GM21423 (cell line): Measurements from ENCODE around the gene SIAH3.

Experiments
- ATAC-seq: cut with Tn5 transposase; IDR thresholded peaks from one replicate; pipeline ENCODE4 v1.9.1; 2021; ENCODE audit warnings: mild to moderate bottlenecking, moderate library complexity; ENCODE audit not compliant: unreplicated experiment

SIAH3 gene

DNA sequence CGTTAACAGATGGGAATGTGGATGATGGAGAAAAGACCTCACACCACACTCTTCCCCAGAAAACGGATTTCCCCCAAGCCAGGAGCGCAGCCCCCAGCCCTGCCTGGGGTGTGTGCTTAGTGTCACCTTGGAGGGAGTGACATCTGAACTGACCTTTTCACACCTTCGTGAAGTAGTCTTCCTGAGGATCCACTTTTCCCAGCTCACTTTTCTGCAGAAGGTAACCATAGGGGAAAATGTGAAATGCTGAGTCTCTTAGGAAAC is 26.2 kb downstream of the SIAH3 start:
- ATAC-seq: no peak

- ATAC-seq: no peak
Measured at GRCh38 chr13:45823583-45823982, 28.0 kb downstream of the SIAH3 start.

DNA sequence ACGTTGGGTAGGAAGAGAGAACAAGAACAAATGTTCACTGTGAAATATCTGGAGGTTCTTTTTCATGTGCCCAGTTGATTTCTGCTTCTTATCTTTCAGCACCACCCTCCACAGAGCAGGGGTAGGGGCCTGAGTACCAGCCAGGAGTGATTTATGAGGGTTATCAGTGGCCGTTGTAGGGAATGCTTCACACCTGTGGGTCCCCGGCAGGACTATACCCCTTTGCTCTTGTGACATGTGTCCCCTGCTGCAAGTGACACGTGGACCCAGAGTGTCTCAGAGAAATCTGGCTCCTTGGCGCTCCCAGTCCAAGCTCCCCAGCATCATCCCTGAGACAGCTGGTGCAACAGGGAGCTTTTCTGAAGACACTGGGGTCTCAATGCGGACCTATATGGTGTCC is 29.7 kb downstream of the SIAH3 start:
- no peak for ATAC-seq

DNA sequence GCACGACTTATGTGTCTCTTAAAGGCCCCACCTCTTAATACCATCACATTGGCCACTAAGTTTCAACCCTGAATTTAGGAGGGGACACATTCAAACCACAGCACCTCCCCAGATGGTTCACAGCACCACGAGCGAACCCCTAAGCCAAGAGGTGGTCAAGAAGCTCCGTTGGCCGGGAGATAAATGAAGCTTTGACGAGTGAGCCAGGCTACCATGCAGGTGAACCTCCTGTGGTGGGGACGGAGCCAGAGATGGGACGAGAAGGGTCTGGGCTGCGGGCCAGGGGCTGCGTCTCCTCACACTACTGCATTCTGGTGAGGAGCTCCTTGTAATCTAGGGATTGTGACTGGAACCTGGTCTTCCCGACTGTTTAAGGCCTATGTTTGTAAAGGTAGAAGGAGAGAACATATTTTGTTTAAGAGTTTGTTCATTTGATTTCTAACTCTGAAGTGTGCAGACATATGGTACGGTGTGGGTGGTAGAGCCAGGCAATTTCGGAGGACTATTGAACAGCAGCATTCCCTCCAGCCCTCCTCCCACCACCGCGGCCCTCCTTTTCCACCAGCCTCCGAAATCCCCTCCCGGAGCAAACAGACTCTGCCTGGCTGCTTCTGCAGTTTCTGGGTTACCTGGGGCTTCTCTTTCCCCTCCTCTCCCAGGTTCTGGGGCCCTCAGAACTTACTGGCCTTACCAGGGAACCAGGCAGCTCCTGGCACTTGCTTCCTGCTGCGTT is 31.3 kb downstream of the SIAH3 start:
- ATAC-seq: no peak

DNA sequence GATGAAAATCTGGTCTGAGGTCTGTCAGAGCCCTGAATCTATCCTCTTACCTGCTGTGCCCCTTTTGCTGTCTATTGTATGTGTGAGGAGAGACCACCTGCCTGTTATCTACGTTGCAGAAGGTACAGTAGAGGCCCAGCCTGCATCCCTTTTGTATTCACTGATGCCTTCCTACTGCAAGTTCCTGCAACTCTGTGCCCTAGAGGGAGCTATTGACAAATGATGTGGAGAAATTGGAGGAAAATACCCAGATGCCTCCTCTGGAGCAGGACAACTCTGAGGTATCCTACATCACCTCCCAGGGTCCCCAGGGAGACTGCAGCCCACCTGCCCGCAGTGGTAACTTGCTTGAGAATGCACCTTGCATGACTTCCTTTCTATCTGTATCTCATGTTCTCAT is 33.7 kb downstream of the SIAH3 start:
- no peak for ATAC-seq

GRCh38 chr13:45816427-45816826 is 35.1 kb downstream of the SIAH3 start:
- no peak for ATAC-seq

GRCh38 chr13:45812695-45813372 is 38.7 kb downstream of the SIAH3 start:
- no peak for ATAC-seq

GRCh38 chr13:45811891-45812694 is 39.5 kb downstream of the SIAH3 start:
- ATAC-seq: no peak

DNA sequence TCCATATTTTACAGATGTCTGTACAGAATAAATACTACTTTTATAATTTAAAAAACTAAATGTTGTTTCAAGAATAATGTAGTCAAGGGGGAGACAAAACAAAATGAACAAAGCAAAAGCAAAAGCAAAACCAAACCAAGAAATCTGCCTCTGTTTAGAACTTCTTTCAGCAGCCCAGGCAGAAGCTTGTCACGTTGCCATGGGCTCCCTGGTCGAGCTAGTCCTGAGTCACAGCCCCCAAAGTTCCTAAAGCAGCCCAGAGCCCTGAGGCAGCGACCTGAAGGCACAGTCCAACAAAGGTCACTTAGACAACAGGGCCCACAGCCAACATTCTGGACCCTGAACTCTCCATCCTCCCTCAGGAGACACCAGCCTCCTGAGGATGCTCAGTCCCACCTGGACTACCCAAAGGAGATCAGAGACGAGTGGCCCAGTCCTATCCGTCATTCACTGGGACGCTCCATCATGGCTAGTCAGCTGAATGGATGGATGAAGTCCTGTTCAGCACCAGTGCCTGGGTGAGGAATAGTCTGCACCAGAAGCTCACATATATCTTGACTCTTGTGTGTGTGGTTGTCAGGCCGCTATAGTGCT is 41.7 kb downstream of the SIAH3 start:
- ATAC-seq: no peak

DNA sequence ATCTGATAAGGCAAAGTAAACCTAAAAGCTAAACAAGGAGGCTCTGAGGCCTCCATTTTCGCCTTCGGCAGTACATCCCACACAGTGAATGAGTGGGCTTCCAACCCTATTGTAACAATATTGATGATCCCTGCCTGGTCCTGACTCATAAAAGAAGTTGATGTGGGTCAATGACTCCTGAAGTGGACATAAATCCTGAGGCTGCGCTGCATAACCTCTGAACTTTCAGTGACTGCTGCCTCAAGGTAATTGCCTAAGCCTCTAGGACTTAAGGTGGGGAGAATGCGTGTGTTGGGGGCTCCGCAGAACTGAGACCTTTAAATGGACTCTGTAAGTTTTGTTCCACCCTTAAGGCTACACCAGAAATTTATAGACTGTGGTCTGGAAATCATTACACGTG is 42.6 kb downstream of the SIAH3 start:
- ATAC-seq: no peak

DNA sequence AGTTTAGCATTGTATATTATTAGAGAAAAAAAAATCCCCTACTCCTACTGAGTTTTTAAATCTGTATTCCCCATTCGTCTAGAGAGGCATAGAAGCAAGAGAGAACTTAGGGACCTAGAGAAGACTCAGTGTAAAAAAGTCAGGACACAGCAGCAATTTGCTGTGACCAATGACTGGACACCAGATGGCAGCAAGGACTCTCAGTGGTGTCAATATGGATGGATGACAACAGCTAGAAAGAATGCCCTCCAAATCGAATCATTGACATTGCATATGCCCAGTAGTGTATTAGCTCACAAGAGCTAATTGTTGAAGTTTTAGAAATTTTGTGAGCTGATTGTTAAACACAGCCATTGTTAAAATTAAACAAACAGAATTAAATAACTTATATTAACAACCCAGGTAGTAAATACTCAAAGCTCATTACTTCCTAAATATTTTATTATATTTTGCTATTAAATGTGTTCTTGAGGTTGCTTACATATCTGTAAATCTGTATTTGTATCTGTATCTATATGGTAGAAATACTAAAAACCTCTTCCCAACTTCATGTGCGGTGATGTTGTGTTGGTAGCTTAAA is 43.9 kb downstream of the SIAH3 start:
- ATAC-seq: no peak

DNA sequence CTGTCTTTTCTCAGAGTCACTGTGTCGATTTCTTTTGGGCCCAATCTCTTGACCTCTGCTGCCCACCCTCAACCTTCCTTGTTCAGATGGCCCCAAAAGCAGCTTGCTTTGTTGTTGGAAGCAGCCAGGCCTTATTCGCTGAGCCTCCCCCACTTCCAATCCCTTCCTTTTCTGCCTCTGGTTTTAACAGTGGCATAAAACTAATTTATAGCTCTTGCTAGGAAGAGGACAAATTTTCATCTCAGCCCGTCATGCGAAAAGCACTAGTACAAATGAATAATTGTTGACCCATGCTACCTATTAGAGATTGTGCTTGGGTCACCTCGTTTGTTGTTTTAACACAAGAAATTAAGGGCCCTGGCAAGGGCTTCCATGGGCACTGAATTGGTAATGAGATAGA is 51.1 kb downstream of the SIAH3 start:
- ATAC-seq: no peak

DNA sequence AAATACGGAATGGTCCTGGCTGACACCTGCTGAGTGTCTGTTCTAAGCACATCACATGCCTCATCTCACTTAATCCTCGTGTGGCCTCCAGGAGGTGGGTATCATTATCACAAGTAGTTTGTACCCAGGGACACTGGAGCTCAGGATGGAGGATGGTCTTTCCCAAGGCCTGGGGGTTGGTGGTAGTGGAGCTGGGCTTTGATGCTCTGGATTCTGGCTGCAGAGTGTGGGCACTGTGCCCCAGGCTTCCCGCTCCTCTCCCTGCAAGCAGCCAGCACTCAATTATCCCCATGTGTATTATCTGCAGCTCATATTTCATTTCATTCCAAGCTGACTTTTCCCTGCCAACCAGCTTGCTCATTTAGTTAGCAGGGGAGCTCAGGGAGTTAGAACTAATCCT is 52.1 kb downstream of the SIAH3 start:
- ATAC-seq: no peak

DNA sequence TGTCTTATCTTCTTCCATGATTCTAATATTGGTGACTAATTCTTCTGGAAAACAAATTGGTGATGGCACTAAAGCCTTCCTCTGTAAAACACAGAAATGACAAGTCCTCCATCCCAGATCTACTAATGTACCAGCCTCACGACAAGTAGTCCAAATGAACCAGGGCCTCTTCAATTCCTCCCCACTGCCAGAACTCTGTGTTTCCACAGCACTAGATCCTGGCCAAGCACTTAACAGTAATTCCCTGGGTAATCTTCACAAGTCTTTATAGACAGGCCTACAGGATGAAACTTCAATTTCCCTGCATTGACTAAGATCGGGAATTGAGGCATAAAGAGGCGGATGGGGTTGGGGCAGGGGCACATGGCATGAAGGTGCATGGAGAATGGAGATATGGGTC is 52.7 kb downstream of the SIAH3 start:
- no peak for ATAC-seq

GRCh38 chr13:45796426-45797235 is 54.9 kb downstream of the SIAH3 start:
- no peak for ATAC-seq

DNA sequence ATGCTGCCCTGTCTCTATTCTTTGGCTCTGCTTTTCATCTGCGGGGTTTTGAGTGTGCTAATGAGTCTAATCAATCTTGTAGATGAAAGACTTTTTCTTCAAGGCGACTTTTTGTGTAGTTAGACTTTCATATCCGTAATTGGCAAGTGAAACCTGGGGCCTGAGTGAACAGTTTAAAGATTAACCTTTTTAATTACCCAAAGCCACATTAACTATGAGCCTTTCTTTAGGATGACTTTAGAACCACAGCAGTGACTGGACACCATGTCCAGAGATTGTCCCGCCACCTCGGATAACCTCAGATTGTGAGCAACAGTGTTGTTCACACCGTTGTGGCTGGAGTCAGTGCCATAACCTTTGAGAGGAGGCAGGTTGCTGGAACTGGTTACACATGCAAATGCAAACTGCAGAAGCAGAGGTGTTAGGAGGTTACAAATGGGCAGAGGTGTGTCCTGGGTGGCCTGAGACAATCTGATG is 58.7 kb downstream of the SIAH3 start:
- ATAC-seq: no peak

GRCh38 chr13:45788011-45788410 is 63.5 kb downstream of the SIAH3 start:
- no peak for ATAC-seq

DNA sequence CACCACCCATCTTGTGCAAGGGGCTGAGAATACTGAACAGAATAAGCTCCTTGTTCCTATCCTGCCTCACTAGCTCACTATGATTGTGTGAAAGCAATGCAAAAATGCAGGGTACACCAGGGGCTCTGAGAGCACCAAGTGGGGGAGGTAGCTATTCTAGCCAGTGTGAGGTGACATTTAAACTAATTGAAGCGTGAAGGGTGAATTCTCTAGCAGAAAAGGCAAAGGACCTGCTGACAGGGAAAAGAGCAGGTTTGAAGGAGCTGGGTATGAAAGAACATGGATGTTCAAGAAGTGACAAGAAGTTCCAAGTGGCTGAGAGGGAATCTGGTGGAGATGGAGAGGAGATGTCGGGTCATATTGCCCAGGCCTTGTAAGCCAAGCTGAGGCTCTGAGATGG is 64.2 kb downstream of the SIAH3 start:
- ATAC-seq: no peak

- no peak for ATAC-seq
Measured at GRCh38 chr13:45786293-45786920, 65.1 kb downstream of the SIAH3 start.
